Type B pancreatic cell (in vitro differentiated cells): ENCODE data around the gene YEATS2. TPM values are rescaled to one million over a fixed set of nuclear protein-coding genes. Genes with fewer than 3 reads are reported as not detected.

Experiments
- DNase-seq: peaks from one replicate; pipeline ENCODE4 v3.0.0; 2021; ENCODE audit warnings: mixed read lengths; ENCODE audit not compliant: unreplicated experiment; ENCODE audit errors: extremely low spot score
- H3K27ac Mint-ChIP-seq: 2 replicates; pipeline ENCODE4 v1.8.0; 2021; ENCODE audit warnings: mild to moderate bottlenecking, mixed read lengths
- H3K27me3 Mint-ChIP-seq: 2 replicates; pipeline ENCODE4 v1.8.0; 2021; ENCODE audit warnings: mixed read lengths
- H3K36me3 Mint-ChIP-seq: 2 replicates; pipeline ENCODE4 v1.8.0; 2021; ENCODE audit warnings: mixed read lengths
- H3K4me1 Mint-ChIP-seq: one replicate; pipeline ENCODE4 v1.8.0; 2021; ENCODE audit warnings: mixed read lengths; ENCODE audit not compliant: unreplicated experiment
- H3K4me3 Mint-ChIP-seq: 2 replicates; pipeline ENCODE4 v1.8.0; 2021; ENCODE audit warnings: mild to moderate bottlenecking, mixed read lengths
- H3K9me3 Mint-ChIP-seq: 2 replicates; pipeline ENCODE4 v1.8.0; 2021; ENCODE audit warnings: mixed read lengths
- total RNA-seq: library from RNA; stranded (reverse); gene quantifications from 2 replicates; pipeline ENCODE4 v1.2.1, GENCODE V29; 2021; ENCODE audit warnings: low replicate concordance
- TF ChIP-seq, protein P1 (sequence below): fragments of 200-600 bp; sonication (generic); conservative IDR thresholded peaks from 2 replicates; pipeline ENCODE4 v1.5.0; 2021; ENCODE audit warnings: antibody characterized with exemption, mild to moderate bottlenecking

YEATS2 gene
- total RNA-seq, 1 donor from 2014 or later: 52.5 TPM

DNA sequence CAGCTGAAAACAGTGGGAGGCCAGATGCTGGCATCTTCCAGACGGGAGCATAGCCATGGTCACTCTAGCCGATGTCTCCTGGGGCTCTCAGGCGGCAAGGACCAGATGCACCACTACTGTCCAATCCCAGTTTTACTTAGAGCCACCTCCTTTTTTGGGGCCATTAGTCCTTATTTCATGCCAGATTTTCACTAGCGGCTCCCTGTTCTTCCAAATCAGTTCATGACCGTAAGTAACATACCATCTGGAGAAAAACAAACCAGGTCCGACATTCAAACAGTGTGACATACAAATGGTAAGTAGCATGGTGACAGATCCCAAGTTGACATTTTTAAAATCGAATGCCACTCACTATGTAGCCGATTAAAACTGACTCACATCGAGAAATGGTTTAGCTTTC, 131.9 kb downstream of the YEATS2 start:
- H3K36me3 Mint-ChIP-seq: peaks cover 22% of the 10 kb centered on the region
- H3K9me3 Mint-ChIP-seq: no peaks in the 10 kb centered on the region
- H3K27me3 Mint-ChIP-seq: peaks cover under 1% of the 10 kb centered on the region
- H3K27ac Mint-ChIP-seq: no peak overlapping the region
- no peak overlapping the region for H3K4me3 Mint-ChIP-seq
- DNase-seq: no peak
- H3K4me1 Mint-ChIP-seq: peaks cover 16% of the 10 kb centered on the region
- TF ChIP-seq, protein P1, sequence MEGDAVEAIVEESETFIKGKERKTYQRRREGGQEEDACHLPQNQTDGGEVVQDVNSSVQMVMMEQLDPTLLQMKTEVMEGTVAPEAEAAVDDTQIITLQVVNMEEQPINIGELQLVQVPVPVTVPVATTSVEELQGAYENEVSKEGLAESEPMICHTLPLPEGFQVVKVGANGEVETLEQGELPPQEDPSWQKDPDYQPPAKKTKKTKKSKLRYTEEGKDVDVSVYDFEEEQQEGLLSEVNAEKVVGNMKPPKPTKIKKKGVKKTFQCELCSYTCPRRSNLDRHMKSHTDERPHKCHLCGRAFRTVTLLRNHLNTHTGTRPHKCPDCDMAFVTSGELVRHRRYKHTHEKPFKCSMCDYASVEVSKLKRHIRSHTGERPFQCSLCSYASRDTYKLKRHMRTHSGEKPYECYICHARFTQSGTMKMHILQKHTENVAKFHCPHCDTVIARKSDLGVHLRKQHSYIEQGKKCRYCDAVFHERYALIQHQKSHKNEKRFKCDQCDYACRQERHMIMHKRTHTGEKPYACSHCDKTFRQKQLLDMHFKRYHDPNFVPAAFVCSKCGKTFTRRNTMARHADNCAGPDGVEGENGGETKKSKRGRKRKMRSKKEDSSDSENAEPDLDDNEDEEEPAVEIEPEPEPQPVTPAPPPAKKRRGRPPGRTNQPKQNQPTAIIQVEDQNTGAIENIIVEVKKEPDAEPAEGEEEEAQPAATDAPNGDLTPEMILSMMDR: no peak

GRCh38 chr3:183830187-183830586, 132.6 kb downstream of the YEATS2 start:
- Mint-ChIP-seq H3K4me3 (no peak overlapping the region), H3K27ac (no peak overlapping the region), H3K4me1 (peaks cover 16% of the 10 kb centered on the region), H3K36me3 (peaks cover 22% of the 10 kb centered on the region), H3K27me3 (no peaks in the 10 kb centered on the region), H3K9me3 (no peaks in the 10 kb centered on the region)
- DNase-seq: no peak
- TF ChIP-seq, protein P1: no peak

DNA sequence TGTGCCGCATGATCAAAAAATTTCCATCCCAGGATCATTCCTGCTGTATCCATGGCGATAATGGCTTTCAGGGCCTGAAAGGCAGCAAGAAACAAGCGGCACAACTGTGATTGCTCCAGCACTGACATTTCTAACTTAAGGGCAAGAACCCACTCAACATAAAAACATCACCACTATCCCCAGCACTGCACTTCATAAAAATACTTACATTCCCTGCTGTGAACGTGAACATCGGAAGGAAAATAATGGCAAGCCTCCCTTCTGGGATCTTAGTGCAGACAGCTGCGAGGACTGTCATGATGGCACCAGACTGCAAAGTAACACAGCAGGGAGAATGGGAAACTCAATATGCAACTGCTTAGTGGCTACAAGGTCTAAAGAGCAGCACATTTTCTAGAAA, 135.9 kb downstream of the YEATS2 start:
- Mint-ChIP-seq H3K27me3 (no peaks in the 10 kb centered on the region), H3K9me3 (no peaks in the 10 kb centered on the region), H3K36me3 (peaks cover 29% of the 10 kb centered on the region), H3K4me1 (peaks cover 5% of the 10 kb centered on the region), H3K4me3 (no peak overlapping the region), H3K27ac (no peak overlapping the region)
- TF ChIP-seq, protein P1: no peak
- no peak for DNase-seq

GRCh38 chr3:183837390-183837789, 139.8 kb downstream of the YEATS2 start:
- Mint-ChIP-seq H3K27ac (no peak overlapping the region), H3K4me3 (no peak overlapping the region), H3K27me3 (no peaks in the 10 kb centered on the region), H3K36me3 (peaks cover 47% of the 10 kb centered on the region), H3K4me1 (peaks cover 5% of the 10 kb centered on the region), H3K9me3 (no peaks in the 10 kb centered on the region)
- no peak for DNase-seq
- TF ChIP-seq, protein P1: no peak

- DNase-seq: no peak
- TF ChIP-seq, protein P1: no peak
- H3K4me1 Mint-ChIP-seq: peaks cover 5% of the 10 kb centered on the region
- no peak overlapping the region for H3K4me3 Mint-ChIP-seq
- H3K27me3 Mint-ChIP-seq: no peaks in the 10 kb centered on the region
- peaks cover 42% of the 10 kb centered on the region for H3K36me3 Mint-ChIP-seq
- no peak overlapping the region for H3K27ac Mint-ChIP-seq
- H3K9me3 Mint-ChIP-seq: no peaks in the 10 kb centered on the region
Observed at GRCh38 chr3:183837894-183838293, 140.3 kb downstream of the YEATS2 start.

GRCh38 chr3:183839751-183840150, 142.2 kb downstream of the YEATS2 start:
- TF ChIP-seq, protein P1: no peak
- H3K4me3 Mint-ChIP-seq: no peak overlapping the region
- no peak overlapping the region for H3K27ac Mint-ChIP-seq
- H3K9me3 Mint-ChIP-seq: no peaks in the 10 kb centered on the region
- DNase-seq: no peak
- H3K4me1 Mint-ChIP-seq: no peaks in the 10 kb centered on the region
- no peaks in the 10 kb centered on the region for H3K27me3 Mint-ChIP-seq
- H3K36me3 Mint-ChIP-seq: peaks cover 33% of the 10 kb centered on the region
